Neuron (in vitro differentiated cells): ENCODE data around the gene PATJ.

Source experiments
- H2AFZ ChIP-seq: one replicate; pipeline ENCODE4 v1.6.1; 2013; ENCODE audit warnings: low read depth, mild to moderate bottlenecking, inconsistent platforms, low read length, moderate library complexity
- H3K27me3 ChIP-seq: one replicate; pipeline ENCODE4 v1.6.1; 2013; ENCODE audit warnings: low read length; ENCODE audit not compliant: insufficient read depth
- H3K36me3 ChIP-seq: one replicate; pipeline ENCODE4 v1.6.1; 2013; ENCODE audit warnings: low read length; ENCODE audit not compliant: insufficient read depth
- H3K4me1 ChIP-seq: one replicate; pipeline ENCODE4 v1.6.1; 2013; ENCODE audit warnings: low read length; ENCODE audit not compliant: insufficient read depth
- H3K4me3 ChIP-seq: 2 replicates; pipeline ENCODE4 v1.5.1; 2013; ENCODE audit warnings: mild to moderate bottlenecking, low read length, moderate library complexity
- H3K9me3 ChIP-seq: one replicate; pipeline ENCODE4 v1.6.1; 2013; ENCODE audit warnings: low read length

The PATJ gene

GRCh38 chr1:62185677-62186076, 443.4 kb downstream of the PATJ start:
- Histone ChIP-seq H2AFZ (no peak overlapping the region), H3K4me3 (no peak overlapping the region), H3K4me1 (peaks cover 4% of the 10 kb centered on the region), H3K36me3 (no peaks in the 10 kb centered on the region), H3K9me3 (no peaks in the 10 kb centered on the region), H3K27me3 (no peaks in the 10 kb centered on the region)

- H3K36me3 ChIP-seq, result no peaks in the 10 kb centered on the region
- no peaks in the 10 kb centered on the region for H3K9me3 ChIP-seq
- no peaks in the 10 kb centered on the region for H3K27me3 ChIP-seq
- no peak overlapping the region for H2AFZ ChIP-seq
- peaks cover 4% of the 10 kb centered on the region for H3K4me1 ChIP-seq
- no peak overlapping the region for H3K4me3 ChIP-seq
These were observed 445.3 kb downstream of the PATJ start for GRCh38 chr1:62187548-62187947.

- H3K9me3 ChIP-seq, result no peaks in the 10 kb centered on the region
- no peaks in the 10 kb centered on the region for H3K36me3 ChIP-seq
- H2AFZ ChIP-seq, result no peak overlapping the region
- H3K27me3 ChIP-seq, result no peaks in the 10 kb centered on the region
- no peak overlapping the region for H3K4me3 ChIP-seq
- H3K4me1 ChIP-seq, result peaks cover 3% of the 10 kb centered on the region
These were observed 445.8 kb downstream of the PATJ start for GRCh38 chr1:62188111-62188510.

- H3K36me3 ChIP-seq, result no peaks in the 10 kb centered on the region
- H2AFZ ChIP-seq, result no peak within 1 kb of the TSS
- no peak within 1 kb of the TSS for H3K4me3 ChIP-seq
- H3K27me3 ChIP-seq, result peaks cover 43% of the 10 kb centered on the region
- peaks cover 9% of the 10 kb centered on the region for H3K9me3 ChIP-seq
- H3K4me1 ChIP-seq, result no peaks in the 10 kb centered on the region
These were observed 452.6 kb downstream of the PATJ start, which contains the start of gene L1TD1 for GRCh38 chr1:62194651-62195544. TSS of gene L1TD1 (plus strand) at chr1:62194849. CDS start at chr1:62206629, 11,780 bp downstream.

- Histone ChIP-seq H3K9me3 (peaks cover 9% of the 10 kb centered on the region), H3K36me3 (no peaks in the 10 kb centered on the region), H3K4me1 (no peaks in the 10 kb centered on the region), H3K27me3 (peaks cover 43% of the 10 kb centered on the region), H2AFZ (no peak overlapping the region), H3K4me3 (no peak overlapping the region)
These were observed 453.9 kb downstream of the PATJ start for GRCh38 chr1:62196086-62196690.

GRCh38 chr1:62198069-62198780, 455.9 kb downstream of the PATJ start:
- Histone ChIP-seq H2AFZ (no peak overlapping the region), H3K4me3 (no peak overlapping the region), H3K27me3 (peaks cover 43% of the 10 kb centered on the region), H3K36me3 (no peaks in the 10 kb centered on the region), H3K9me3 (peaks cover 9% of the 10 kb centered on the region), H3K4me1 (no peaks in the 10 kb centered on the region)

- no peaks in the 10 kb centered on the region for H3K36me3 ChIP-seq
- peaks cover 9% of the 10 kb centered on the region for H3K9me3 ChIP-seq
- no peak overlapping the region for H3K4me3 ChIP-seq
- no peak overlapping the region for H2AFZ ChIP-seq
- H3K4me1 ChIP-seq, result no peaks in the 10 kb centered on the region
- H3K27me3 ChIP-seq, result peaks cover 43% of the 10 kb centered on the region
These were observed 456.5 kb downstream of the PATJ start for GRCh38 chr1:62198781-62199125.

- H3K4me1 ChIP-seq, result no peaks in the 10 kb centered on the region
- H3K27me3 ChIP-seq, result no peaks in the 10 kb centered on the region
- no peak overlapping the region for H3K4me3 ChIP-seq
- H3K9me3 ChIP-seq, result peaks cover 2% of the 10 kb centered on the region
- H3K36me3 ChIP-seq, result no peaks in the 10 kb centered on the region
- H2AFZ ChIP-seq, result no peak overlapping the region
These were observed 464.9 kb downstream of the PATJ start for GRCh38 chr1:62207187-62207586.

- Histone ChIP-seq H3K4me3 (no peak overlapping the region), H3K36me3 (no peaks in the 10 kb centered on the region), H3K27me3 (no peaks in the 10 kb centered on the region), H3K4me1 (no peaks in the 10 kb centered on the region), H3K9me3 (peaks cover 2% of the 10 kb centered on the region), H2AFZ (no peak overlapping the region)
These were observed 465.8 kb downstream of the PATJ start for GRCh38 chr1:62208087-62208486.

- Histone ChIP-seq H2AFZ (no peak overlapping the region), H3K9me3 (peaks cover 2% of the 10 kb centered on the region), H3K4me3 (no peak overlapping the region), H3K4me1 (no peaks in the 10 kb centered on the region), H3K36me3 (no peaks in the 10 kb centered on the region), H3K27me3 (no peaks in the 10 kb centered on the region)
These were observed 466.7 kb downstream of the PATJ start for GRCh38 chr1:62208970-62209369.

- peaks cover 2% of the 10 kb centered on the region for H3K9me3 ChIP-seq
- no peaks in the 10 kb centered on the region for H3K36me3 ChIP-seq
- no peaks in the 10 kb centered on the region for H3K27me3 ChIP-seq
- no peak overlapping the region for H3K4me3 ChIP-seq
- no peak overlapping the region for H2AFZ ChIP-seq
- H3K4me1 ChIP-seq, result no peaks in the 10 kb centered on the region
These were observed 467.8 kb downstream of the PATJ start for GRCh38 chr1:62209931-62210595.

GRCh38 chr1:62210960-62211359, 468.7 kb downstream of the PATJ start:
- no peak overlapping the region for H2AFZ ChIP-seq
- H3K36me3 ChIP-seq, result no peaks in the 10 kb centered on the region
- H3K9me3 ChIP-seq, result peaks cover 2% of the 10 kb centered on the region

GRCh38 chr1:62212411-62212810, 470.1 kb downstream of the PATJ start:
- H3K27me3 ChIP-seq, result no peaks in the 10 kb centered on the region
- no peak overlapping the region for H2AFZ ChIP-seq
- H3K9me3 ChIP-seq, result peaks cover 2% of the 10 kb centered on the region
- no peaks in the 10 kb centered on the region for H3K36me3 ChIP-seq
- no peak overlapping the region for H3K4me3 ChIP-seq
- no peaks in the 10 kb centered on the region for H3K4me1 ChIP-seq

More at GRCh38 chr1:62210960-62211359, 468.7 kb downstream of the PATJ start:
- Histone ChIP-seq H3K4me3 (no peak overlapping the region), H3K4me1 (no peaks in the 10 kb centered on the region), H3K27me3 (no peaks in the 10 kb centered on the region)
